HepG2 (cell line): ENCODE results near the gene STAMBPL1. TPM values are rescaled to one million over a fixed set of nuclear protein-coding genes. Genes with fewer than 3 reads are reported as not detected.

Experiments
- ADNP ChIP-seq: sonication (generic); formaldehyde crosslinking; IDR thresholded peaks from 2 replicates; pipeline ENCODE4 v1.4.0; 2020; ENCODE audit warnings: missing genetic modification reagents
- ATF7-NPFF ChIP-seq: sonication (generic); formaldehyde crosslinking; IDR thresholded peaks from 2 replicates; pipeline ENCODE4 v1.8.1; 2023; ENCODE audit warnings: mild to moderate bottlenecking, low read depth, missing genetic modification reagents, moderate library complexity
- BRCA1 ChIP-seq: sonication (generic); formaldehyde crosslinking; IDR thresholded peaks from 2 replicates; pipeline ENCODE4 v1.4.0; 2020; ENCODE audit warnings: missing genetic modification reagents
- CEBPB ChIP-seq: IDR thresholded peaks from 2 replicates; pipeline ENCODE4 v1.6.1; 2011; ENCODE audit warnings: low read depth, low read length, improper control_type of control experiment, borderline replicate concordance
- FIP1L1 ChIP-seq: fragments of 200-400 bp; formaldehyde crosslinking; IDR thresholded peaks from 2 replicates; pipeline ENCODE4 v1.6.1; 2018; ENCODE audit warnings: low read depth, mild to moderate bottlenecking, low read length, moderate library complexity, borderline replicate concordance; ENCODE audit not compliant: insufficient read depth
- FOSL2 ChIP-seq: sonication (generic); formaldehyde crosslinking; IDR thresholded peaks from 2 replicates; pipeline ENCODE4 v1.4.0; 2020; ENCODE audit warnings: missing genetic modification reagents
- GTF3A ChIP-seq: sonication (generic); formaldehyde crosslinking; conservative IDR thresholded peaks from 2 replicates; pipeline ENCODE4 v1.4.0; 2020; ENCODE audit warnings: mild to moderate bottlenecking, missing genetic modification reagents
- HMG20B ChIP-seq: conservative IDR thresholded peaks from 2 replicates; pipeline ENCODE4 v1.6.1; 2016; ENCODE audit warnings: missing genetic modification reagents, missing compliant biosample characterization
- KLF13 ChIP-seq: sonication (generic); formaldehyde crosslinking; IDR thresholded peaks from 2 replicates; pipeline ENCODE4 v1.4.0; 2020; ENCODE audit warnings: mild to moderate bottlenecking, missing genetic modification reagents
- SETDB1 ChIP-seq: sonication (generic); formaldehyde crosslinking; IDR thresholded peaks from 2 replicates; pipeline ENCODE4 v1.5.1; 2020; ENCODE audit warnings: missing genetic modification reagents, mild to moderate bottlenecking, borderline replicate concordance
- SMARCC2 ChIP-seq: fragments of 450-650 bp; IDR thresholded peaks from 2 replicates; pipeline ENCODE4 v1.6.1; 2017; ENCODE audit warnings: antibody characterized with exemption, mild to moderate bottlenecking
- SNAI1 ChIP-seq: sonication (generic); formaldehyde crosslinking; IDR thresholded peaks from 2 replicates; pipeline ENCODE4 v1.5.0; 2020; ENCODE audit warnings: mild to moderate bottlenecking, missing genetic modification reagents, borderline replicate concordance
- TEAD2 ChIP-seq: sonication (generic); formaldehyde crosslinking; IDR thresholded peaks from 2 replicates; pipeline ENCODE4 v1.9.0; 2021; ENCODE audit warnings: missing genetic modification reagents
- ZFP36 ChIP-seq: fragments of 150-350 bp; IDR thresholded peaks from 2 replicates; pipeline ENCODE4 v1.6.1; 2018; ENCODE audit warnings: borderline replicate concordance, low read length, low read depth; ENCODE audit not compliant: partially characterized antibody
- ZNF121 ChIP-seq: sonication (generic); formaldehyde crosslinking; IDR thresholded peaks from 2 replicates; pipeline ENCODE4 v1.5.0; 2020; ENCODE audit warnings: mild to moderate bottlenecking, missing genetic modification reagents
- ZNF274 ChIP-seq: sonication (generic); formaldehyde crosslinking; IDR thresholded peaks from 2 replicates; pipeline ENCODE4 v1.5.1; 2020; ENCODE audit warnings: mild to moderate bottlenecking, missing genetic modification reagents
- ZNF276 ChIP-seq: sonication (generic); formaldehyde crosslinking; IDR thresholded peaks from 2 replicates; pipeline ENCODE4 v1.4.0; 2020; ENCODE audit warnings: mild to moderate bottlenecking, low read depth, missing genetic modification reagents
- ZNF292 ChIP-seq: sonication (generic); formaldehyde crosslinking; IDR thresholded peaks from 2 replicates; pipeline ENCODE4 v1.8.1; 2022; ENCODE audit warnings: mild to moderate bottlenecking, low read depth, missing genetic modification reagents, borderline replicate concordance
- ZNF441 ChIP-seq: sonication (generic); formaldehyde crosslinking; IDR thresholded peaks from 2 replicates; pipeline ENCODE4 v1.7.0; 2021; ENCODE audit warnings: missing genetic modification reagents, borderline replicate concordance
- ZNF574 ChIP-seq: sonication (generic); formaldehyde crosslinking; IDR thresholded peaks from 2 replicates; pipeline ENCODE4 v1.4.0; 2020; ENCODE audit warnings: missing genetic modification reagents
- ZNF577 ChIP-seq: sonication (generic); formaldehyde crosslinking; IDR thresholded peaks from 2 replicates; pipeline ENCODE4 v1.4.0; 2020; ENCODE audit warnings: mild to moderate bottlenecking, low read depth, missing genetic modification reagents, borderline replicate concordance
- ZNF605 ChIP-seq: sonication (generic); formaldehyde crosslinking; IDR thresholded peaks from 2 replicates; pipeline ENCODE4 v1.8.0; 2022; ENCODE audit warnings: mild to moderate bottlenecking, missing genetic modification reagents
- polyA plus RNA-seq, 8 experiments: library from polyadenylated mRNA; depleted of rRNA in 3 of 8; stranded (reverse) in 7 of 8; unstranded in 1 of 8; fragments of >200 nt; fragmentation: Illumina TruSeq in 4 of 8; extraction: Trizol in 4 of 8; gene quantifications; 2 replicates each; pipeline versions ENCODE4 v1.2.1 to v1.2.3, GENCODE V29; 2011 to 2016; ENCODE audit warnings: low read depth in 4 of 8, missing spikeins in 1 of 8, mixed read lengths in 1 of 8; ENCODE audit not compliant: insufficient read depth in 1 of 8
- total RNA-seq, 5 experiments: library from RNA; depleted of rRNA; stranded (reverse); fragments of >200 nt; fragmentation: Illumina TruSeq; extraction: Trizol; gene quantifications; 2 replicates each; pipeline ENCODE4 v1.2.3, GENCODE V29; 2016; ENCODE audit warnings: low read depth in 1 of 5
- TF ChIP-seq, protein P1 (sequence below): IDR thresholded peaks from 2 replicates; pipeline ENCODE4 v1.6.1; 2016; ENCODE audit warnings: low read depth, borderline replicate concordance
- TF ChIP-seq, protein P2 (sequence below): sonication (generic); formaldehyde crosslinking; IDR thresholded peaks from 2 replicates; pipeline ENCODE4 v1.5.0; 2020; ENCODE audit warnings: missing genetic modification reagents

Gene STAMBPL1
- total and polyA plus RNA-seq, 2 of the 13 experiments (the other 11 are each of a cell fraction or from before 2014, with no cell fraction given) = 1.4 to 1.5 TPM

DNA sequence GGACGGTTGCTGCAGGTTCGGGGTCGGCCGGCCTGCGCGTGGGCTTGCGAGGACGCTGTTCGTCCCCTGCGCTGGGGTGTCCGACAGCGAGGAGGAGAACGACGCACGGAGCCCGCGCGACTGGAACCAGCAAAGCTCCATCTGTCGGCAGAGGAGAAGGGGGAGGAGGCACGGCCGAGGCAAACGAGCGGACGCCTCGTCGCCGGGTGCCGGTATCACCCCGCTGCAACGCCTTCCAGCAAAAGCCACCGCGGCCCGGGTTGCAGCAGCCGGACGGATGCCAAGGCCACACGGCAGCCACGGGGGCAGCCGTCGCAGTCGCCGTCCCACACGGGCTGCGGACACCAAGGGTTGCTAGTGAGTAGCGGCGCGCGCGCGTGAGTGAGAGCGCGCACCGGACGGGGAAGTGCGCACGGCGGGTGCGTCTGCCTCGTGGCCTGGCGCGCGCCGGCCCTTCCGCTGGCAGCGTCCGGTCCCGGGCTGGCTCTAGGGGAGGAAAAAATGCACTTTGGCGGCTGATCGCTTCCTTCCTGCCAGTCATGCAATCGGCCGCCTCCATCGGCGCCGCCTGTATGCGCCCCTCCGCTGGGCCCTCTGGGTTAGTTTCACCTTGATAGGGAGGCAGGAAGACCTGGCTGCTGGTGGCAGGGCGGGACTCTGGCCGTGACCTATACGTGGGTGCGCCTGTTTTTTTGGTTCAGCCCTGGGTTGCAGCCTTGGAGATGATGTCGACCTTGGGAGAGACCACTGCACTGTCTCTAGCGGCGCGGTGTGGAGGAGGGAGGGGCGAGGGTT, 434 bp downstream of the STAMBPL1 start (continued):
- TF ChIP-seq ZNF577 (CRISPR knock-in tag) (no peak), KLF13 (CRISPR knock-in tag) (0 out of 2 replicates have a peak, but pooled peaks have one; percentile 56), SETDB1 (CRISPR knock-in tag) (no peak), ZNF274 (CRISPR knock-in tag) (peak; percentile 72; the same call in 1 of the 2 replicates), ZFP36 (no peak), SNAI1 (CRISPR knock-in tag) (no peak), FIP1L1 (no peak), SMARCC2 (no peak), CEBPB (no peak), ZNF574 (CRISPR knock-in tag) (no peak; the same call in 1 of the 2 replicates), ZNF121 (CRISPR knock-in tag) (0 out of 2 replicates have a peak, but pooled peaks have one; percentile 45), ZNF292 (CRISPR knock-in tag) (0 out of 2 replicates have a peak, but pooled peaks have one; percentile 54), ZNF441 (CRISPR knock-in tag) (no peak), ATF7-NPFF (CRISPR knock-in tag) (0 out of 2 replicates have a peak, but pooled peaks have one; percentile 16), BRCA1 (no peak), HMG20B (no peak; the same call in 1 of the 2 replicates), FOSL2 (no peak), ADNP (no peak), GTF3A (CRISPR knock-in tag) (no peak), ZNF605 (CRISPR knock-in tag) (peak; percentile 70; the same call in 1 of the 2 replicates), TEAD2 (no peak), ZNF276 (CRISPR knock-in tag) (peak; percentile 55; the same call in 1 of the 2 replicates)
- TF ChIP-seq, protein P1, sequence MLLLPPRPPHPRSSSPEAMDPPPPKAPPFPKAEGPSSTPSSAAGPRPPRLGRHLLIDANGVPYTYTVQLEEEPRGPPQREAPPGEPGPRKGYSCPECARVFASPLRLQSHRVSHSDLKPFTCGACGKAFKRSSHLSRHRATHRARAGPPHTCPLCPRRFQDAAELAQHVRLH = peak; percentile 28; the same call in 1 of the 2 replicates
- TF ChIP-seq, protein P2, sequence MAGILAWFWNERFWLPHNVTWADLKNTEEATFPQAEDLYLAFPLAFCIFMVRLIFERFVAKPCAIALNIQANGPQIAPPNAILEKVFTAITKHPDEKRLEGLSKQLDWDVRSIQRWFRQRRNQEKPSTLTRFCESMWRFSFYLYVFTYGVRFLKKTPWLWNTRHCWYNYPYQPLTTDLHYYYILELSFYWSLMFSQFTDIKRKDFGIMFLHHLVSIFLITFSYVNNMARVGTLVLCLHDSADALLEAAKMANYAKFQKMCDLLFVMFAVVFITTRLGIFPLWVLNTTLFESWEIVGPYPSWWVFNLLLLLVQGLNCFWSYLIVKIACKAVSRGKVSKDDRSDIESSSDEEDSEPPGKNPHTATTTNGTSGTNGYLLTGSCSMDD = no peak
